A673 (cell line): Measurements from ENCODE around the gene SGCD. TPM values are rescaled to one million over a fixed set of nuclear protein-coding genes. Genes with fewer than 3 reads are reported as not detected.

ENCODE experiments used
- BruUV-seq: library from RNA; stranded (reverse); fragments of 400-500 nt; replicated peaks from 2 replicates; lab custom pipeline; 2021; lab: Mats Ljungman, UMichigan
- CTCF ChIA-PET: fragments of 300-600 bp; sonication (Branson Sonifier 250); formaldehyde crosslinking; loops from one replicate; lab custom pipeline; 2022; ENCODE audit warnings: antibody characterized with exemption; lab: Charles Lee
- POLR2A ChIA-PET: fragments of 300-600 bp; sonication (Branson Sonifier 250); formaldehyde crosslinking; loops from one replicate; lab custom pipeline; 2022; ENCODE audit warnings: antibody characterized with exemption; ENCODE audit not compliant: low non-redundant PET; lab: Charles Lee
- DNase-seq: peaks from one replicate; pipeline ENCODE4 v3.0.0-alpha.2; 2015; ENCODE audit warnings: low spot score
- H3K27ac ChIP-seq: fragments of 200-600 bp; sonication (generic); 2 replicates; pipeline ENCODE4 v1.5.1; 2016; ENCODE audit warnings: mixed run types, low read depth, mild to moderate bottlenecking, mixed read lengths, antibody characterized with exemption, low read length; ENCODE audit not compliant: poor library complexity, severe bottlenecking
- H3K27me3 ChIP-seq: fragments of 200-600 bp; sonication (generic); replicated peaks from 2 replicates; pipeline ENCODE4 v1.6.1; 2017; ENCODE audit warnings: mixed run types, low read depth, mild to moderate bottlenecking, mixed read lengths, antibody characterized with exemption, low read length; ENCODE audit not compliant: insufficient read depth, poor library complexity
- H3K36me3 ChIP-seq: fragments of 200-600 bp; sonication (generic); 2 replicates; pipeline ENCODE4 v1.6.1; 2016; ENCODE audit warnings: mixed run types, mild to moderate bottlenecking, mixed read lengths, antibody characterized with exemption, low read length; ENCODE audit not compliant: insufficient read depth, poor library complexity, severe bottlenecking
- H3K4me1 ChIP-seq: fragments of 200-600 bp; sonication (generic); 2 replicates; pipeline ENCODE4 v1.6.1; 2017; ENCODE audit warnings: mixed run types, mild to moderate bottlenecking, mixed read lengths, antibody characterized with exemption, low read length; ENCODE audit not compliant: insufficient read depth, poor library complexity, severe bottlenecking
- H3K4me3 ChIP-seq: fragments of 200-600 bp; sonication (generic); 2 replicates; pipeline ENCODE4 v1.5.1; 2016; ENCODE audit warnings: low read depth, mixed run types, mild to moderate bottlenecking, mixed read lengths, low read length; ENCODE audit not compliant: poor library complexity, severe bottlenecking
- H3K9me3 ChIP-seq: fragments of 200-600 bp; sonication (generic); 2 replicates; pipeline ENCODE4 v1.6.1; 2016; ENCODE audit warnings: mixed run types, low read depth, mild to moderate bottlenecking, mixed read lengths, antibody characterized with exemption, low read length; ENCODE audit not compliant: poor library complexity, severe bottlenecking
- CTCF ChIP-seq: fragments of 300-800, 200-600 bp; sonication (generic); conservative IDR thresholded peaks from 2 replicates; pipeline ENCODE4 v1.5.1; 2017; ENCODE audit warnings: low read depth, mild to moderate bottlenecking, antibody characterized with exemption, low read length, moderate library complexity, mixed read lengths
- EZH2 ChIP-seq: fragments of 200-600 bp; sonication (generic); IDR thresholded peaks from 2 replicates; pipeline ENCODE4 v1.6.1; 2017; ENCODE audit warnings: borderline replicate concordance, low read depth, mild to moderate bottlenecking, mixed read lengths, antibody characterized with exemption, low read length; ENCODE audit not compliant: poor library complexity, severe bottlenecking
- intact Hi-C: fragments of 100-400 bp; cut with micrococcal nuclease; formaldehyde crosslinking; loops from one replicate; pipeline ENCODE4 v1.10.0; 2022; ENCODE audit not compliant: unreplicated experiment
- total RNA-seq: library from RNA; stranded (reverse); gene quantifications from 2 replicates; pipeline ENCODE4 v1.2.3, GENCODE V29; 2021

Gene SGCD
- total RNA-seq, 1 experiment from 2014 or later: 0.17 TPM

- no peak for DNase-seq
- no peak overlapping the region for H3K4me3 ChIP-seq
- TF ChIP-seq CTCF (no peak), EZH2 (no peak)
- POLR2A ChIA-PET: no interaction called here
- no peaks in the 10 kb centered on the region for H3K36me3 ChIP-seq
- H3K27me3 ChIP-seq: no peaks in the 10 kb centered on the region
- intact Hi-C loops: no loop called here
- no peaks in the 10 kb centered on the region for H3K9me3 ChIP-seq
- no peak overlapping the region for H3K27ac ChIP-seq
- CTCF ChIA-PET: no interaction called here
- no TSS peak for BruUV-seq
- H3K4me1 ChIP-seq: no peaks in the 10 kb centered on the region
These were observed 39.6 kb downstream of the SGCD start for GRCh38 chr5:156366521-156366920.

GRCh38 chr5:156367597-156367996 is 40.6 kb downstream of the SGCD start:
- Histone ChIP-seq H3K4me1 (no peaks in the 10 kb centered on the region), H3K9me3 (no peaks in the 10 kb centered on the region), H3K4me3 (no peak overlapping the region), H3K36me3 (no peaks in the 10 kb centered on the region), H3K27ac (no peak overlapping the region), H3K27me3 (no peaks in the 10 kb centered on the region)
- TF ChIP-seq CTCF: no peak
- TF ChIP-seq EZH2: no peak
- ChIA-PET POLR2A (interaction anchor here (0.7 kb wide), 1 partner anchor 130 kb away, joined by 5 read pairs; no protein-coding TSS in a partner anchor), CTCF (no interaction called here)
- BruUV-seq: no TSS peak
- no peak for DNase-seq
- intact Hi-C loops: no loop called here

GRCh38 chr5:156375895-156376495 is 49.0 kb downstream of the SGCD start:
- no peaks in the 10 kb centered on the region for H3K27me3 ChIP-seq
- H3K36me3 ChIP-seq: no peaks in the 10 kb centered on the region
- H3K4me1 ChIP-seq: no peaks in the 10 kb centered on the region
- intact Hi-C loops: no loop called here
- no peaks in the 10 kb centered on the region for H3K9me3 ChIP-seq
- POLR2A ChIA-PET: no interaction called here
- CTCF ChIA-PET: no interaction called here
- H3K27ac ChIP-seq: no peak overlapping the region
- no peak for DNase-seq
- no TSS peak for BruUV-seq
- TF ChIP-seq CTCF: no peak
- TF ChIP-seq EZH2: no peak
- no peak overlapping the region for H3K4me3 ChIP-seq
